ENCODE results near the gene ACTN1.
A peak's percentile ranks its signal among the peaks of the same experiment; 100 is the strongest.

The ACTN1 gene

DNA sequence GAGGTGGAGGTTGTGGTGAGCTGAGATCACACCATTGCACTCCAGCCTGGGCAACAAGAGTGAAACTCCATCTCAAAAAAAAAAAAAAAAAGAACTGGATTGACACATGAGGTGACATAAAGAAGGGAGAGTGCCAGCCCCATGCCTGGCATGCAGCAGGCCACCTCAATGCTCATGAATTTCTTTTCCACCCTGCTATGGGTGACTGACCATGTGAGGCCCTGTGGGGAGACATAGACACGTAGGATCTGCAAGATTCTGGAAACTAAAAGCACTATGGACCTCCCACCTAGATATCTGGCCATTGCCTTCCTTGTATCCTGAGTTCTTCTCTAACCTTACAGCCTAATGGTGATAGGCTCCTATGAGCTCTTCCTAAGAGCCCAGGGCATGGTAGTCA, 5.6 kb upstream of the ACTN1 start:
- TF ChIP-seq ELF4 (IDR thresholded peaks at IDR 0.05) = no peak
- CTCF ChIA-PET = no interaction called here
- POLR2A ChIA-PET = no interaction called here
- DNase-seq (ENCODE audit: extremely low spot score) = no peak

- TF ChIP-seq BHLHE40 (IDR thresholded peaks at IDR 0.05; ENCODE audit: borderline replicate concordance) = no peak
- no peak for TF ChIP-seq ZNF384 (IDR thresholded peaks at IDR 0.05)
- TF ChIP-seq ELF4 (IDR thresholded peaks at IDR 0.05) = no peak
- no peak for TF ChIP-seq FOXM1 (IDR thresholded peaks at IDR 0.05; ENCODE audit: borderline replicate concordance)
- TF ChIP-seq HDGF (IDR thresholded peaks at IDR 0.05; ENCODE audit: borderline replicate concordance) = no peak
- no peak for TF ChIP-seq ARNT (IDR thresholded peaks at IDR 0.05)
- no peak for TF ChIP-seq L3MBTL2 (conservative IDR thresholded peaks at IDR 0.05)
- TF ChIP-seq FOXA1 (IDR thresholded peaks at IDR 0.05) = no peak
- TF ChIP-seq PKNOX1 (IDR thresholded peaks at IDR 0.05) = no peak
- TF ChIP-seq FOXK2 (IDR thresholded peaks at IDR 0.05) = no peak
Measured at GRCh38 chr14:68983191-68983590, 4.1 kb upstream of the ACTN1 start.

DNA sequence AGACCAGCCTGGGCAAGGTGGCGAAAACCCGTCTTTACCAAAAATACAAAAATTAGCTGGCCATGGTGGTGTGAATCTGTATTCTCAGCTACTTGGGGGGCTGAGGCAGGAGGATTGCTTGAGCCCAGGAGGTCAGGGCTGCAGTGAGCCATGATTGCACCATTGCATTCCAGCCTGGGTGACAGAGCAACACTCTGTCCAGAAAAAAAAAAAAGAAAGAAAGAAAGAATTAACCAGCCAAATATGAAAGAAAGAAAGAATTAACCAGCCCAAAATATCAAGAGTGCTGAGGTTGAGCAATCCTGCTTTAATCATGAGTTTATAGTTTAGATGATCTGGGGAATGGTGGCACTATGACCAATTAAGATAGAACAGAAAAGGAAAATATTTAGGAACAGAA, 3.5 kb upstream of the ACTN1 start:
- no peak for DNase-seq (ENCODE audit: extremely low spot score)
- POLR2A ChIA-PET = no interaction called here
- no peak for TF ChIP-seq FOXM1 (IDR thresholded peaks at IDR 0.05; ENCODE audit: borderline replicate concordance)
- no peak for TF ChIP-seq CTBP1 (IDR thresholded peaks at IDR 0.05; ENCODE audit: borderline replicate concordance)
- TF ChIP-seq ZNF384 (IDR thresholded peaks at IDR 0.05) = no peak
- no peak for TF ChIP-seq TARDBP (IDR thresholded peaks at IDR 0.05)
- TF ChIP-seq SP1 (IDR thresholded peaks at IDR 0.05) = no peak
- no peak for TF ChIP-seq SUZ12 (IDR thresholded peaks at IDR 0.05)
- TF ChIP-seq HDGF (IDR thresholded peaks at IDR 0.05; ENCODE audit: borderline replicate concordance) = no peak
- no peak for TF ChIP-seq LEF1 (IDR thresholded peaks at IDR 0.05; ENCODE audit: borderline replicate concordance)
- TF ChIP-seq ELF4 (IDR thresholded peaks at IDR 0.05) = no peak
- no peak for TF ChIP-seq PKNOX1 (IDR thresholded peaks at IDR 0.05)
- CTCF ChIA-PET = no interaction called here

More at GRCh38 chr14:68983191-68983590, 4.1 kb upstream of the ACTN1 start:
- CTCF ChIA-PET = no interaction called here
- DNase-seq (ENCODE audit: extremely low spot score) = no peak
- POLR2A ChIA-PET = no interaction called here

GRCh38 chr14:68981539-68981976, 2.5 kb upstream of the ACTN1 start:
- ChIA-PET POLR2A (interaction anchor here (0.6 kb wide), 1 partner anchor 19 kb away, joined by 3 read pairs; no protein-coding TSS in a partner anchor), CTCF (no interaction called here)
- DNase-seq (ENCODE audit: extremely low spot score) = no peak
- no peak for TF ChIP-seq TARDBP (IDR thresholded peaks at IDR 0.05)
- TF ChIP-seq ARNT (IDR thresholded peaks at IDR 0.05) = no peak
- TF ChIP-seq CTBP1 (IDR thresholded peaks at IDR 0.05; ENCODE audit: borderline replicate concordance) = no peak
- TF ChIP-seq FOXK2 (IDR thresholded peaks at IDR 0.05) = no peak
- TF ChIP-seq FOXM1 (IDR thresholded peaks at IDR 0.05; ENCODE audit: borderline replicate concordance) = no peak
- no peak for TF ChIP-seq ZNF384 (IDR thresholded peaks at IDR 0.05)
- no peak for TF ChIP-seq FOXA1 (IDR thresholded peaks at IDR 0.05)
- no peak for TF ChIP-seq SP1 (IDR thresholded peaks at IDR 0.05)
- no peak for TF ChIP-seq PKNOX1 (IDR thresholded peaks at IDR 0.05)
- TF ChIP-seq SUZ12 (IDR thresholded peaks at IDR 0.05) = no peak
- TF ChIP-seq ELF4 (IDR thresholded peaks at IDR 0.05) = no peak
- TF ChIP-seq HDGF (IDR thresholded peaks at IDR 0.05; ENCODE audit: borderline replicate concordance) = no peak
- no peak for TF ChIP-seq BHLHE40 (IDR thresholded peaks at IDR 0.05; ENCODE audit: borderline replicate concordance)
- no peak for TF ChIP-seq NFRKB (IDR thresholded peaks at IDR 0.05)
- TF ChIP-seq LEF1 (IDR thresholded peaks at IDR 0.05; ENCODE audit: borderline replicate concordance) = no peak
- TF ChIP-seq L3MBTL2 (conservative IDR thresholded peaks at IDR 0.05) = no peak

GRCh38 chr14:68981139-68981538, 2.0 kb upstream of the ACTN1 start:
- CTCF ChIA-PET = no interaction called here
- POLR2A ChIA-PET = no interaction called here
- TF ChIP-seq HDGF (IDR thresholded peaks at IDR 0.05; ENCODE audit: borderline replicate concordance) (no peak), ARNT (IDR thresholded peaks at IDR 0.05) (no peak), PKNOX1 (IDR thresholded peaks at IDR 0.05) (0 out of 2 replicates have a peak, but pooled peaks have one; percentile 17), FOXA1 (IDR thresholded peaks at IDR 0.05) (no peak), FOXM1 (IDR thresholded peaks at IDR 0.05; ENCODE audit: borderline replicate concordance) (no peak), CTBP1 (IDR thresholded peaks at IDR 0.05; ENCODE audit: borderline replicate concordance) (no peak), SP1 (IDR thresholded peaks at IDR 0.05) (no peak)
- no peak for DNase-seq (ENCODE audit: extremely low spot score)

DNA sequence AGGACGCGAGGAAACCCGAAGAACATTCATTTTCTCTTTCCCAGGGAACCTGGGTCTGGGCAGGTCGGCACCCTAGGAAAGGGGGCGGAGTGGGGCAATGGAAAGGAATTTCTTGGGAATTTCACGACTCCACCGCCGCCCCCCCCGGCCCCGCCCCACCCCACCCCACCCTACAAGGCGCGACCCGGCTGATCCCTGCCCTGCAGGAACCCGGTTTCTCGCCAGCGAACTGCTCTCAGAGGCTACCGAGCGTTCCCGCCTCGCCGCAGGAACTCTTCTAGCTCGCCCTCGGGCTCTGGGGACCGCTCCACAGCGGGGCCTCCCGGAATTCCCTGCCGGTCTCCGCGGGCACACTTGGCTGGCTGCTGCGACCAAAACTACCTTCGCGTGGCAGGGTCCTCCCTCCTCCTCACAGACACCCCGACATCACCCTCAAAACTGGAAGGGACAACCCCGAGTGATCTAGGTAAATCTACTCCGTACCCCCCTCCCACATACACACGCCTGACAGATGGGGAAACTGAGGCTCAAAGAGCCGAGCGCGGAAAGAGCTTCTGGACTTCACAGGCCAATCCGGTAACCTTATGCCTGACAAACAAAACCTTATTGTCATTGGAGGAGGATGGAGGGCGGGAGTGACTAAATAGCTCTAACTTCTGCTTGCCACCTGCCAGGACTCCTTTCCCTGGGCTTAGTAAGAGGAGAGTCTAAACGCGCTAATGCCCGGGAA, 785 bp upstream of the ACTN1 start:
- POLR2A ChIA-PET = interaction anchor here (0.8 to 1.4 kb wide), 5 partner anchors 8 to 58 kb away, joined by 3 to 5 read pairs (median 4); no protein-coding TSS in a partner anchor
- DNase-seq (ENCODE audit: extremely low spot score) = peak; percentile 43
- CTCF ChIA-PET = interaction anchor here (0.6 to 1.2 kb wide), 3 partner anchors 40 to 122 kb away, joined by 3 to 4 read pairs (median 3); no protein-coding TSS in a partner anchor
- 0 out of 2 replicates have a peak, but pooled peaks have one; percentile 15 for TF ChIP-seq L3MBTL2 (conservative IDR thresholded peaks at IDR 0.05)
- TF ChIP-seq CTBP1 (IDR thresholded peaks at IDR 0.05; ENCODE audit: borderline replicate concordance) = no peak
